Esophagus squamous epithelium (tissue), 4 donors: Measurements from ENCODE around the gene RGS14.

Source experiments
- POLR2A ChIP-seq, 4 donors: fragments of 450-650 bp; IDR thresholded peaks; one replicate each; pipeline ENCODE4 v1.6.1; 2017; ENCODE audit warnings: antibody characterized with exemption in 4 of 4, mild to moderate bottlenecking in 4 of 4, moderate library complexity in 3 of 4
- TF ChIP-seq, protein P1 (sequence below), 6 experiments: fragments of 450-650 bp in 4 of 6; fragments of 200-600 bp in 2 of 6; sonication (generic) in 2 of 6; IDR thresholded peaks; one replicate each; pipeline ENCODE4 v1.5.1; 2016 to 2019; ENCODE audit warnings: antibody characterized with exemption in 6 of 6, mild to moderate bottlenecking in 4 of 6, moderate library complexity in 4 of 6

DNA sequence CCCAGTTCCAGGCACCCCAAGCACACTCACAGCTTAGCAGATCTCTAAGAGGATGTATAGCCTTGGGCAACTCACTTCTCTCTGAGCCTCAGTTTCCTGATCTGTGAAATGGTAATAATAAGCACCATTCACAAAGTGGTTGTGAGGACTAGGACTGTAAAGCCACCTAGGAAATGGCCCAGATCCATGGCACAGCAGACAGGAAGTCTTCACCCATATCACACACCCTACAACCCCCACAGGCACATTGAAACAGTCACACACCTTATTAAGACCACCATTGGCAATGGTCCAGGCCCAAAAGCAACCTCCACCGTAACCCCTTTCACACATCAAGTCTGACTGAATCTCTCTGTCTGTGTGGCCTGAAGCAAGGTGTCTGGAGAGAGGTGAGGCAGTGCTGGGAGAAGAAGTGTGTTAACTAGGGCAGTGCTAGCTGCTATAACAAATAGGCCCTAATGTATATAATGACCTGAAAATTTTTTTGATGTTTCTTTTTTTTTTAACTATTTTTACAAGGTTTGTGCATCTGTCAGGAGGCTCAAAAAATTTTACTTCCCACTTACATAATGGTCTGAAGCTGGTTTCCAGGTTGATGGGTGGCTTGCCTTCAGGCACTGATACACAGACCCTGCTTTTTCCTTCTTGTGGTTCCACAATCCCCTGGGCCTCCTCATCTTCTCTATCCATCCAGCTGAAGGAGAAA, 2.4 kb upstream of the RGS14 start:
- TF ChIP-seq, protein P1, sequence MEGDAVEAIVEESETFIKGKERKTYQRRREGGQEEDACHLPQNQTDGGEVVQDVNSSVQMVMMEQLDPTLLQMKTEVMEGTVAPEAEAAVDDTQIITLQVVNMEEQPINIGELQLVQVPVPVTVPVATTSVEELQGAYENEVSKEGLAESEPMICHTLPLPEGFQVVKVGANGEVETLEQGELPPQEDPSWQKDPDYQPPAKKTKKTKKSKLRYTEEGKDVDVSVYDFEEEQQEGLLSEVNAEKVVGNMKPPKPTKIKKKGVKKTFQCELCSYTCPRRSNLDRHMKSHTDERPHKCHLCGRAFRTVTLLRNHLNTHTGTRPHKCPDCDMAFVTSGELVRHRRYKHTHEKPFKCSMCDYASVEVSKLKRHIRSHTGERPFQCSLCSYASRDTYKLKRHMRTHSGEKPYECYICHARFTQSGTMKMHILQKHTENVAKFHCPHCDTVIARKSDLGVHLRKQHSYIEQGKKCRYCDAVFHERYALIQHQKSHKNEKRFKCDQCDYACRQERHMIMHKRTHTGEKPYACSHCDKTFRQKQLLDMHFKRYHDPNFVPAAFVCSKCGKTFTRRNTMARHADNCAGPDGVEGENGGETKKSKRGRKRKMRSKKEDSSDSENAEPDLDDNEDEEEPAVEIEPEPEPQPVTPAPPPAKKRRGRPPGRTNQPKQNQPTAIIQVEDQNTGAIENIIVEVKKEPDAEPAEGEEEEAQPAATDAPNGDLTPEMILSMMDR (IDR thresholded peaks at IDR 0.05) = no peak
- TF ChIP-seq POLR2A (IDR thresholded peaks at IDR 0.05) = no peak
